ENCODE data around the gene FBLN2. TPM values are rescaled to one million over a fixed set of nuclear protein-coding genes. Genes with fewer than 3 reads are reported as not detected.

Gene FBLN2
- total and polyA plus RNA-seq, 2 of the 4 experiments (the other 2 are of a cell fraction): 11.8 to 60.8 TPM

GRCh38 chr3:13588993-13589392, 40.1 kb downstream of the FBLN2 start:
- Histone ChIP-seq H2AFZ (replicated peaks; ENCODE audit: low read length, poor library complexity) (no peak overlapping the region), H3K4me2 (ENCODE audit: low read depth, low read length) (no peak overlapping the region), H2AK9ac (replicated peaks; ENCODE audit: low read depth, low read length, poor library complexity) (no peak overlapping the region), H3K9me1 (ENCODE audit: insufficient read depth, low read length) (peaks cover 2% of the 10 kb centered on the region; the same call in 1 of the 2 replicates), H4K8ac (ENCODE audit: low read depth in 2 of 2, low read length in 2 of 2) (no peak overlapping the region), H3K36me3 (ENCODE audit: control insufficient read depth, insufficient read depth, low read length) (no peaks in the 10 kb centered on the region), H3K79me1 (ENCODE audit: low read depth in 1 of 2, low read length in 2 of 2) (no peaks in the 10 kb centered on the region), H2BK120ac (ENCODE audit: low read depth, low read length) (no peak overlapping the region), H2AK5ac (ENCODE audit: low read depth, low read length) (no peak overlapping the region), H3K14ac (replicated peaks; ENCODE audit: low read depth, low read length) (no peak overlapping the region), H3K27ac (ENCODE audit: insufficient read depth, low read length) (no peak overlapping the region), H3K18ac (ENCODE audit: low read depth, low read length) (no peak overlapping the region), H4K20me1 (ENCODE audit: insufficient read depth, low read length) (no peaks in the 10 kb centered on the region), H3K4me3 (ENCODE audit: insufficient read depth, low read depth, low read length) (no peak overlapping the region), H2BK15ac (ENCODE audit: low read depth, low read length) (no peak overlapping the region), H3K56ac (ENCODE audit: extremely low read depth, insufficient read depth, low read length) (no peak overlapping the region), H3K9me3 (ENCODE audit: control insufficient read depth, insufficient read depth, low read length) (no peaks in the 10 kb centered on the region), H2BK20ac (ENCODE audit: low read depth, low read length) (no peak overlapping the region), H3K23ac (ENCODE audit: low read depth, low read length) (no peak overlapping the region), H3K4me1 (ENCODE audit: control insufficient read depth, insufficient read depth, low read length) (no peaks in the 10 kb centered on the region; the same call in 1 of the 2 replicates), H4K5ac (ENCODE audit: low read depth, low read length) (no peak overlapping the region), H4K91ac (ENCODE audit: insufficient read depth, low read depth, low read length) (no peak overlapping the region), H3K4ac (ENCODE audit: low read depth, low read length) (no peak overlapping the region), H3K27me3 (ENCODE audit: control insufficient read depth, insufficient read depth, low read length) (no peaks in the 10 kb centered on the region; the same call in 1 of the 2 replicates), H3K9ac (ENCODE audit: low read depth, low read length) (no peak overlapping the region), H2BK5ac (ENCODE audit: low read depth, low read length, poor library complexity, severe bottlenecking) (no peak overlapping the region)
- in situ Hi-C loops (cut with MboI; ENCODE audit: low sequenced_read_pairs): no loop called here
- POLR2A ChIA-PET (ENCODE audit: unreplicated experiment): no interaction called here
- no CpG with 5 or more reads among the region's 4 CpGs for WGBS, 2 experiments (ENCODE audit: extremely low coverage in 2 of 2, insufficient read length in 1 of 2)
- DNase-seq: no peak
- CTCF ChIA-PET: no interaction called here
- TF ChIP-seq NFE2L2 (IDR thresholded peaks at IDR 0.05; ENCODE audit: low read depth, low read length): no peak
- no peak for TF ChIP-seq MAFK (IDR thresholded peaks at IDR 0.05; ENCODE audit: low read depth, low read length)
- no peak for TF ChIP-seq SMC3 (IDR thresholded peaks at IDR 0.05; ENCODE audit: low read depth, low read length)
- no peak for TF ChIP-seq USF2 (IDR thresholded peaks at IDR 0.05; ENCODE audit: low read depth, low read length)
- TF ChIP-seq CHD1 (IDR thresholded peaks at IDR 0.05; ENCODE audit: low read depth, low read length): no peak
- TF ChIP-seq POLR2A (IDR thresholded peaks at IDR 0.05; ENCODE audit: low read depth, low read length): no peak
- TF ChIP-seq RFX5 (IDR thresholded peaks at IDR 0.05; ENCODE audit: low read depth, low read length): no peak
- no peak for TF ChIP-seq MXI1 (IDR thresholded peaks at IDR 0.05; ENCODE audit: borderline replicate concordance, low read depth, low read length)
- TF ChIP-seq RCOR1 (IDR thresholded peaks at IDR 0.05; ENCODE audit: insufficient replicate concordance, low read length): no peak
- no peak for TF ChIP-seq ELK1 (IDR thresholded peaks at IDR 0.05; ENCODE audit: borderline replicate concordance, low read depth, low read length)
- intact Hi-C loops (cut with micrococcal nuclease): no loop called here
- dilution Hi-C loops (cut with HindIII; ENCODE audit: low sequenced_read_pairs, unreplicated experiment): no loop called here
- ATAC-seq (ENCODE audit: low read depth): no peak; the same call in 1 of the 2 replicates
- BruUV-seq (replicated peaks): no TSS peak

Measured in IMR-90 (cell line).